K562 (cell line): ENCODE results near the gene PCSK1. TPM values are rescaled to one million over a fixed set of nuclear protein-coding genes. Genes with fewer than 3 reads are reported as not detected.

Experiments
- ATAC-seq: fragments of 200-7000 bp; cut with Tn5 transposase; 3 replicates; pipeline ENCODE4 v1.9.1; 2020; ENCODE audit warnings: moderate library complexity
- BruUV-seq: library from RNA; stranded (reverse); fragments of 400-500 nt; replicated peaks from 2 replicates; lab custom pipeline; 2021; lab: Mats Ljungman, UMichigan
- CTCF ChIA-PET: fragments of 300-600 bp; formaldehyde crosslinking; extraction: SDS; loops from one replicate; lab custom pipeline; 2021; ENCODE audit warnings: low intra/inter-chr PET ratio; lab: Yijun Ruan, JAX
- POLR2A ChIA-PET: fragments of 300-600, 350-650 bp; sonication (Branson Sonifier 250); formaldehyde crosslinking; extraction: SDS; loops from one replicate; lab custom pipeline; 2021; ENCODE audit warnings: antibody characterized with exemption, inconsistent platforms; lab: Yijun Ruan, JAX
- DNase-seq, 4 experiments: peaks; one replicate each; pipeline versions ENCODE4 v3.0.0 to v3.0.0-alpha.2; 2011 to 2018; ENCODE audit warnings: low spot score in 3 of 4, mixed read lengths in 3 of 4; ENCODE audit errors: extremely low read depth in 1 of 4
- FAIRE-seq: peaks from 2 replicates; lab custom pipeline; 2011; peaks lifted over from hg19 to GRCh38; lab: Jason Lieb, UNC
- H2AFZ ChIP-seq: 2 replicates; pipeline ENCODE4 v1.6.0; 2011; ENCODE audit warnings: low read depth, low read length, control low read depth, inconsistent platforms
- H3K27ac ChIP-seq: fragments of 200-600 bp; 3 replicates; pipeline ENCODE4 v1.8.0; 2011; ENCODE audit warnings: low read depth, mild to moderate bottlenecking, control low read depth, inconsistent platforms, low read length, moderate library complexity, mixed read lengths; ENCODE audit errors: extremely low read depth
- H3K27me3 ChIP-seq, 2 experiments: fragments of 300-600 bp in 1 of 2; 2 replicates in 1 of 2; 3 replicates in 1 of 2; pipeline versions ENCODE4 v1.6.0 to v1.8.0; 2011; ENCODE audit warnings: inconsistent platforms in 2 of 2, low read length in 2 of 2, mild to moderate bottlenecking in 1 of 2, mixed read lengths in 1 of 2, moderate library complexity in 1 of 2; ENCODE audit not compliant: control insufficient read depth in 2 of 2, insufficient read depth in 2 of 2
- H3K36me3 ChIP-seq: fragments of 300-600 bp; 3 replicates; pipeline ENCODE4 v1.8.0; 2011; ENCODE audit warnings: mild to moderate bottlenecking, low read length, inconsistent platforms; ENCODE audit not compliant: control insufficient read depth, insufficient read depth
- H3K4me1 ChIP-seq, 2 experiments: fragments of 200-600 bp in 1 of 2; replicated peaks in 1 of 2; 2 replicates in 1 of 2; 3 replicates in 1 of 2; pipeline versions ENCODE4 v1.5.1 to v1.8.0; 2011; ENCODE audit warnings: inconsistent platforms in 2 of 2, low read length in 2 of 2, mild to moderate bottlenecking in 1 of 2, mixed read lengths in 1 of 2, moderate library complexity in 1 of 2; ENCODE audit not compliant: control insufficient read depth in 2 of 2, insufficient read depth in 2 of 2
- H3K4me2 ChIP-seq: 2 replicates; pipeline ENCODE4 v1.6.1; 2011; ENCODE audit warnings: low read length, control low read depth, inconsistent platforms, mixed read lengths; ENCODE audit not compliant: insufficient read depth
- H3K4me3 ChIP-seq: fragments of 200-600 bp; sonication (generic), shearing (Covaris generic); 2 replicates; pipeline ENCODE4 v1.5.1; 2016; ENCODE audit warnings: control low read depth, inconsistent platforms
- H3K79me2 ChIP-seq: fragments of 200-600 bp; 3 replicates; pipeline ENCODE4 v1.8.0; 2011; ENCODE audit warnings: low read length, inconsistent platforms; ENCODE audit not compliant: control insufficient read depth, insufficient read depth
- H3K9ac ChIP-seq, 2 experiments: 2 replicates each; pipeline versions ENCODE4 v1.6.0 to v1.6.1; 2011; ENCODE audit warnings: low read depth in 2 of 2, low read length in 2 of 2, control low read depth in 1 of 2, inconsistent platforms in 1 of 2, mild to moderate bottlenecking in 1 of 2, mixed read lengths in 1 of 2; ENCODE audit not compliant: insufficient read depth in 1 of 2
- H3K9me1 ChIP-seq: one replicate; pipeline ENCODE4 v1.6.0; 2011; ENCODE audit warnings: inconsistent platforms, mild to moderate bottlenecking, low read length, moderate library complexity; ENCODE audit not compliant: control insufficient read depth, insufficient read depth
- H3K9me3 ChIP-seq: replicated peaks from 2 replicates; pipeline ENCODE4 v1.5.1; 2011; ENCODE audit warnings: low read depth, low read length, inconsistent platforms; ENCODE audit not compliant: control insufficient read depth, insufficient read depth
- H4K20me1 ChIP-seq: replicated peaks from 2 replicates; pipeline ENCODE4 v1.6.1; 2011; ENCODE audit warnings: low read length, inconsistent platforms, mixed read lengths; ENCODE audit not compliant: control insufficient read depth, insufficient read depth
- CBX1 ChIP-seq: sonication (generic); IDR thresholded peaks from 2 replicates; pipeline ENCODE4 v1.6.1; 2016; ENCODE audit warnings: antibody characterized with exemption, low read depth, mild to moderate bottlenecking
- CBX3 ChIP-seq, 2 experiments: IDR thresholded peaks; 1 replicate in 1 of 2; 2 replicates in 1 of 2; pipeline ENCODE4 v1.6.1; 2012; ENCODE audit warnings: inconsistent platforms in 2 of 2, low read length in 2 of 2, borderline replicate concordance in 1 of 2, control low read depth in 1 of 2
- HBP1 ChIP-seq: fragments of 450-650 bp; formaldehyde crosslinking; IDR thresholded peaks from 2 replicates; pipeline ENCODE4 v1.4.0; 2022; ENCODE audit warnings: missing genetic modification characterization
- KLF16 ChIP-seq: IDR thresholded peaks from 2 replicates; pipeline ENCODE4 v1.6.1; 2016; ENCODE audit warnings: antibody characterized with exemption
- MEF2D ChIP-seq: conservative IDR thresholded peaks from 2 replicates; pipeline ENCODE4 v1.6.1; 2016; ENCODE audit warnings: low read depth, missing genetic modification characterization, missing compliant biosample characterization
- SFPQ ChIP-seq: fragments of 200-400 bp; formaldehyde crosslinking; IDR thresholded peaks from 2 replicates; pipeline ENCODE4 v1.6.1; 2017; ENCODE audit warnings: mild to moderate bottlenecking, low read depth, low read length, moderate library complexity
- SLC30A9 ChIP-seq: fragments of 250-450 bp; sonication (Bioruptor Pico); IDR thresholded peaks from 2 replicates; pipeline ENCODE4 v1.8.0; 2022; ENCODE audit warnings: mild to moderate bottlenecking, moderate library complexity
- SP2 ChIP-seq: IDR thresholded peaks from 2 replicates; pipeline ENCODE4 v1.6.1; 2011; ENCODE audit warnings: mild to moderate bottlenecking, low read depth, low read length, moderate library complexity; ENCODE audit not compliant: poor library complexity, severe bottlenecking; ENCODE audit errors: extremely low read depth
- THAP12 ChIP-seq: fragments of 250-450 bp; sonication (Bioruptor Pico); IDR thresholded peaks from 2 replicates; pipeline ENCODE4 v1.9.0; 2021; ENCODE audit warnings: mild to moderate bottlenecking, inconsistent platforms
- YY1 ChIP-seq, 3 experiments: IDR thresholded peaks; 2 replicates each; pipeline ENCODE4 v1.6.1; 2011; ENCODE audit warnings: low read length in 2 of 3, mild to moderate bottlenecking in 2 of 3, moderate library complexity in 2 of 3, borderline replicate concordance in 1 of 3, control low read depth in 1 of 3, low read depth in 1 of 3; ENCODE audit not compliant: insufficient read depth in 3 of 3, insufficient replicate concordance in 2 of 3, control insufficient read depth in 1 of 3, insufficient read length in 1 of 3; ENCODE audit errors: extremely low read depth in 1 of 3
- ZNF253 ChIP-seq: fragments of 250-450 bp; sonication (Bioruptor Pico); conservative IDR thresholded peaks from 2 replicates; pipeline ENCODE4 v1.6.1; 2021; ENCODE audit warnings: mild to moderate bottlenecking
- ZNF280A ChIP-seq: fragments of 450-650 bp; IDR thresholded peaks from 2 replicates; pipeline ENCODE4 v1.6.1; 2018; ENCODE audit warnings: mild to moderate bottlenecking, low read depth; ENCODE audit not compliant: partially characterized antibody
- ZNF316 ChIP-seq: fragments of 450-650 bp; IDR thresholded peaks from 2 replicates; pipeline ENCODE4 v1.6.1; 2016
- ZNF347 ChIP-seq: fragments of 450-650 bp; formaldehyde crosslinking; IDR thresholded peaks from 2 replicates; pipeline ENCODE4 v1.4.0; 2020; ENCODE audit warnings: low read depth, mild to moderate bottlenecking, moderate library complexity
- ZNF551 ChIP-seq: fragments of 250-450 bp; sonication (Bioruptor Pico); IDR thresholded peaks from 2 replicates; pipeline ENCODE4 v1.5.0; 2021; ENCODE audit warnings: mild to moderate bottlenecking, moderate library complexity
- WGBS: fragments of 100-300 bp; shearing (Covaris generic); methylation state at CpG from one replicate; pipeline ENCODE4 v1.1.6; 2016; ENCODE audit warnings: low coverage, mixed read lengths; ENCODE audit not compliant: insufficient coverage; ENCODE audit errors: missing lambda C conversion rate; 5-methylcytosine and 5-hydroxymethylcytosine counted together
- in situ Hi-C: fragments of 300-500 bp; cut with MboI; formaldehyde crosslinking; loops from 4 replicates; pipeline ENCODE4 v1.15.0; 2018; ENCODE audit warnings: inconsistent platforms, mixed read lengths
- intact Hi-C: fragments of 100-400 bp; cut with micrococcal nuclease; formaldehyde crosslinking; loops from 2 replicates; pipeline ENCODE4 v1.14.2; 2022
- polyA plus RNA-seq, 8 experiments: library from polyadenylated mRNA; depleted of rRNA in 4 of 8; stranded (reverse) in 5 of 8; unstranded in 3 of 8; fragments of >200 nt; fragmentation: Nextera tagmentation in 2 of 8; fragmentation: Illumina TruSeq in 1 of 8; extraction: Ambion mirVana in 2 of 8; extraction: Trizol in 1 of 8; gene quantifications; 2 replicates each; pipeline versions ENCODE4 v1.2.1 to v1.2.3, GENCODE V29; 2011 to 2014; ENCODE audit warnings: inconsistent platforms in 1 of 8, missing spikeins in 1 of 8
- total RNA-seq, 7 experiments: library from RNA; depleted of rRNA in 6 of 7; stranded (reverse); fragments of >200 nt in 6 of 7; fragmentation: Illumina TruSeq in 2 of 7; extraction: Trizol in 2 of 7; gene quantifications; 2 replicates each; pipeline versions ENCODE4 v1.2.1 to v1.2.3, GENCODE V29; 2011 to 2021; ENCODE audit warnings: low replicate concordance in 1 of 7

PCSK1 gene
- total and polyA plus RNA-seq, 9 of the 15 experiments (the other 6 are each of a cell fraction or from before 2014, with no cell fraction given): not detected

GRCh38 chr5:96374653-96375052 lies 58.4 kb downstream of the PCSK1 start:
- ChIA-PET POLR2A (interaction anchor here (0.6 kb wide), 1 partner anchor 703 kb away, joined by 3 read pairs; no protein-coding TSS in a partner anchor), CTCF (no interaction called here)
- in situ Hi-C loops: no loop called here
- Histone ChIP-seq H3K27ac (no peak overlapping the region), H3K9ac (no peak overlapping the region), H3K79me2 (no peaks in the 10 kb centered on the region), H3K9me3 (no peaks in the 10 kb centered on the region), H3K4me3 (no peak overlapping the region), H3K4me1 (no peaks in the 10 kb centered on the region), H3K27me3 (no peaks in the 10 kb centered on the region), H3K9me1 (no peaks in the 10 kb centered on the region), H2AFZ (no peak overlapping the region), H3K4me2 (no peak overlapping the region), H4K20me1 (no peaks in the 10 kb centered on the region; the same call in 1 of the 2 replicates), H3K36me3 (no peaks in the 10 kb centered on the region)
- 1% methylated on average over 5 of the region's 5 CpGs for WGBS
- no peak for DNase-seq
- no peak for FAIRE-seq
- ATAC-seq: no peak
- intact Hi-C loops: no loop called here
- no TSS peak for BruUV-seq
- TF ChIP-seq YY1 (IDR thresholded peaks at IDR 0.05; ENCODE audit: borderline replicate concordance in 1 of 3, control insufficient read depth in 1 of 3, extremely low read depth in 1 of 3, insufficient read depth in 3 of 3, insufficient read length in 1 of 3, insufficient replicate concordance in 2 of 3, low read depth in 1 of 3, low read length in 2 of 3) (no peak), KLF16 (no peak), SP2 (no peak), SFPQ (no peak), ZNF253 (CRISPR knock-in tag) (no peak), ZNF347 (no peak), MEF2D (tag) (no peak), ZNF551 (CRISPR knock-in tag) (no peak), SLC30A9 (CRISPR knock-in tag) (no peak), CBX3 (IDR thresholded peaks at IDR 0.05; ENCODE audit: borderline replicate concordance in 1 of 2, low read length in 2 of 2) (no peak), THAP12 (CRISPR knock-in tag) (no peak), ZNF316 (no peak), CBX1 (no peak), HBP1 (CRISPR knock-in tag) (no peak), ZNF280A (no peak)
